LNCaP clone FGC (cell line): Measurements from ENCODE around the gene DIPK1B.

ENCODE experiments used
- DNase-seq: peaks from one replicate; pipeline ENCODE4 v3.0.0-alpha.2; 2011; ENCODE audit warnings: low read depth
- H3K4me3 ChIP-seq: 2 replicates; pipeline ENCODE4 v1.5.1; 2011; ENCODE audit warnings: mild to moderate bottlenecking, low read depth, low read length, control low read depth
- CTCF ChIP-seq: IDR thresholded peaks from 2 replicates; pipeline ENCODE4 v1.5.1; 2012; ENCODE audit warnings: mild to moderate bottlenecking; ENCODE audit not compliant: control insufficient read depth, insufficient read depth; ENCODE audit errors: extremely low read depth

Gene DIPK1B

GRCh38 chr9:136735812-136736480 is 23.6 kb downstream of the DIPK1B start:
- H3K4me3 ChIP-seq, result no peak overlapping the region
- TF ChIP-seq CTCF, result no peak

GRCh38 chr9:136738960-136739359 is 26.6 kb downstream of the DIPK1B start:
- no peak for DNase-seq
- no peak for TF ChIP-seq CTCF
- no peak overlapping the region for H3K4me3 ChIP-seq

More at GRCh38 chr9:136735812-136736480, 23.6 kb downstream of the DIPK1B start:
- no peak for DNase-seq

GRCh38 chr9:136739509-136739908 is 27.1 kb downstream of the DIPK1B start:
- no peak overlapping the region for H3K4me3 ChIP-seq
- no peak for TF ChIP-seq CTCF
- DNase-seq, result no peak

- TF ChIP-seq CTCF, result no peak
- no peak overlapping the region for H3K4me3 ChIP-seq
- no peak for DNase-seq
Observed at GRCh38 chr9:136740069-136740468, 27.7 kb downstream of the DIPK1B start.

- H3K4me3 ChIP-seq, result no peak overlapping the region
- no peak for DNase-seq
Observed at GRCh38 chr9:136740491-136740890, 28.1 kb downstream of the DIPK1B start.

GRCh38 chr9:136740971-136741882 is 28.9 kb downstream of the DIPK1B start:
- H3K4me3 ChIP-seq, result no peak overlapping the region
- no peak for DNase-seq
- TF ChIP-seq CTCF, result no peak

More at GRCh38 chr9:136740491-136740890, 28.1 kb downstream of the DIPK1B start:
- TF ChIP-seq CTCF, result no peak
